GM12878 (cell line): ENCODE results near the gene IFT22. TPM values are rescaled to one million over a fixed set of nuclear protein-coding genes. Genes with fewer than 3 reads are reported as not detected.

Experiments used
- ATAC-seq: fragments of 200-7000 bp; cut with Tn5 transposase; 3 replicates; pipeline ENCODE4 v1.9.1; 2020; ENCODE audit warnings: mild to moderate bottlenecking, moderate library complexity
- BruUV-seq: library from RNA; stranded (reverse); fragments of 400-500 nt; replicated peaks from 2 replicates; lab custom pipeline; 2021; lab: Mats Ljungman, UMichigan
- CTCF ChIA-PET: fragments of 300-600 bp; sonication (Branson Sonifier 250); formaldehyde crosslinking; extraction: SDS; loops from one replicate; lab custom pipeline; 2021; ENCODE audit warnings: inconsistent platforms; lab: Yijun Ruan, JAX
- POLR2A ChIA-PET: fragments of 350-600 bp; formaldehyde crosslinking; extraction: SDS; loops from one replicate; lab custom pipeline; 2021; ENCODE audit warnings: inconsistent platforms; lab: Charles Lee
- RAD21 ChIA-PET: fragments of 300-600 bp; sonication (Branson Sonifier 250); formaldehyde crosslinking; loops from one replicate; lab custom pipeline; 2023; ENCODE audit warnings: antibody characterized with exemption; ENCODE audit not compliant: unreplicated experiment; lab: Charles Lee
- SMC1A ChIA-PET: fragments of 300-600 bp; sonication (Branson Sonifier 250); formaldehyde crosslinking; loops from one replicate; lab custom pipeline; 2023; ENCODE audit not compliant: unreplicated experiment, uncharacterized antibody; lab: Charles Lee
- DNase-seq: peaks from one replicate; pipeline ENCODE4 v3.0.0-alpha.2; 2011; ENCODE audit warnings: low read depth, low spot score
- FAIRE-seq: peaks from 3 replicates; lab custom pipeline; 2011; peaks lifted over from hg19 to GRCh38; lab: Jason Lieb, UNC
- H2AFZ ChIP-seq: 2 replicates; pipeline ENCODE4 v1.6.0; 2011; ENCODE audit warnings: low read depth, low read length, control low read depth; ENCODE audit not compliant: control insufficient read depth
- H3K27ac ChIP-seq: 2 replicates; pipeline ENCODE4 v1.5.1; 2011; ENCODE audit warnings: control low read depth; ENCODE audit not compliant: control insufficient read depth, insufficient read depth
- H3K27me3 ChIP-seq, 2 experiments: replicated peaks in 1 of 2; 2 replicates each; pipeline versions ENCODE4 v1.6.0 to v1.6.1; 2011; ENCODE audit warnings: low read length in 1 of 2; ENCODE audit not compliant: control insufficient read depth in 2 of 2, insufficient read depth in 2 of 2
- H3K36me3 ChIP-seq, 2 experiments: 2 replicates each; pipeline ENCODE4 v1.5.1; 2011; ENCODE audit warnings: low read length in 1 of 2; ENCODE audit not compliant: control insufficient read depth in 2 of 2, insufficient read depth in 2 of 2
- H3K4me1 ChIP-seq: 2 replicates; pipeline ENCODE4 v1.6.1; 2011; ENCODE audit warnings: mild to moderate bottlenecking, low read length, moderate library complexity, mixed read lengths; ENCODE audit not compliant: control insufficient read depth, insufficient read depth
- H3K4me2 ChIP-seq: 2 replicates; pipeline ENCODE4 v1.6.0; 2011; ENCODE audit warnings: control low read depth; ENCODE audit not compliant: control insufficient read depth, insufficient read depth
- H3K4me3 ChIP-seq: fragments of 200-600 bp; sonication (generic); 2 replicates; pipeline ENCODE4 v1.5.1; 2016
- H3K79me2 ChIP-seq: 2 replicates; pipeline ENCODE4 v1.6.0; 2011; ENCODE audit warnings: low read length; ENCODE audit not compliant: control insufficient read depth, insufficient read depth
- H3K9ac ChIP-seq: 2 replicates; pipeline ENCODE4 v1.8.0; 2011; ENCODE audit warnings: low read length, control low read depth, mixed read lengths; ENCODE audit not compliant: control insufficient read depth, insufficient read depth
- H3K9me3 ChIP-seq: replicated peaks from 3 replicates; pipeline ENCODE4 v1.5.1; 2011; ENCODE audit warnings: mild to moderate bottlenecking, low read length; ENCODE audit not compliant: control insufficient read depth, insufficient read depth
- H4K20me1 ChIP-seq: 2 replicates; pipeline ENCODE4 v1.6.0; 2011; ENCODE audit not compliant: control insufficient read depth, insufficient read depth
- BCL11A ChIP-seq: IDR thresholded peaks from 2 replicates; pipeline ENCODE4 v1.6.1; 2011; ENCODE audit warnings: low read depth, low read length
- MXI1 ChIP-seq: fragments of 150-350 bp; IDR thresholded peaks from 2 replicates; pipeline ENCODE4 v1.6.1; 2011; ENCODE audit warnings: low read depth, mild to moderate bottlenecking, inconsistent platforms, low read length, improper control_type of control experiment
- NFYA ChIP-seq: IDR thresholded peaks from 2 replicates; pipeline ENCODE4 v1.6.1; 2011; ENCODE audit warnings: low read depth, mild to moderate bottlenecking, low read length, improper control_type of control experiment, borderline replicate concordance
- RUNX3 ChIP-seq: IDR thresholded peaks from 2 replicates; pipeline ENCODE4 v1.6.1; 2012; ENCODE audit warnings: low read length, inconsistent platforms
- SPI1 ChIP-seq: IDR thresholded peaks from 2 replicates; pipeline ENCODE4 v1.6.1; 2011; ENCODE audit warnings: low read depth, mild to moderate bottlenecking, low read length, moderate library complexity, borderline replicate concordance; ENCODE audit not compliant: insufficient read depth
- WGBS: methylation state at CpG from one replicate; pipeline ENCODE4 v1.1.6; 2016; ENCODE audit warnings: low lambda C conversion rate; ENCODE audit not compliant: insufficient replicate concordance, insufficient coverage; ENCODE audit errors: missing lambda C conversion rate; 5-methylcytosine and 5-hydroxymethylcytosine counted together
- in situ Hi-C: fragments of 300-500 bp; cut with MboI; formaldehyde crosslinking; loops from 9 replicates; pipeline ENCODE4 v1.14.3; 2018; ENCODE audit warnings: mixed read lengths
- intact Hi-C: fragments of 100-400 bp; cut with micrococcal nuclease; formaldehyde crosslinking; loops from one replicate; pipeline ENCODE4 v1.14.2; 2022; ENCODE audit not compliant: unreplicated experiment
- polyA plus RNA-seq, 11 experiments: library from polyadenylated mRNA; depleted of rRNA in 4 of 11; unstranded in 6 of 11; stranded (reverse) in 5 of 11; fragments of >200 nt; fragmentation: Nextera tagmentation in 4 of 11; fragmentation: Illumina TruSeq in 1 of 11; extraction: Ambion mirVana in 4 of 11; extraction: Trizol in 1 of 11; gene quantifications; 1 replicate in 1 of 11; 2 replicates in 10 of 11; pipeline versions ENCODE4 v1.2.1 to v1.2.3, GENCODE V29; 2011 to 2016; ENCODE audit warnings: inconsistent platforms in 2 of 11, missing spikeins in 2 of 11, low read depth in 1 of 11
- total RNA-seq, 4 experiments: library from RNA; depleted of rRNA in 3 of 4; stranded (reverse); fragments of >200 nt in 3 of 4; fragmentation: Illumina TruSeq in 1 of 4; extraction: Trizol in 1 of 4; gene quantifications; 2 replicates each; pipeline versions ENCODE4 v1.2.1 to v1.2.3, GENCODE V29; 2013 to 2021

The IFT22 gene
- total and polyA plus RNA-seq, 10 of the 15 experiments (the other 5 are each of a cell fraction or from before 2014, with no cell fraction given), result 10.1 to 25.7 (median 19.0) TPM

DNA sequence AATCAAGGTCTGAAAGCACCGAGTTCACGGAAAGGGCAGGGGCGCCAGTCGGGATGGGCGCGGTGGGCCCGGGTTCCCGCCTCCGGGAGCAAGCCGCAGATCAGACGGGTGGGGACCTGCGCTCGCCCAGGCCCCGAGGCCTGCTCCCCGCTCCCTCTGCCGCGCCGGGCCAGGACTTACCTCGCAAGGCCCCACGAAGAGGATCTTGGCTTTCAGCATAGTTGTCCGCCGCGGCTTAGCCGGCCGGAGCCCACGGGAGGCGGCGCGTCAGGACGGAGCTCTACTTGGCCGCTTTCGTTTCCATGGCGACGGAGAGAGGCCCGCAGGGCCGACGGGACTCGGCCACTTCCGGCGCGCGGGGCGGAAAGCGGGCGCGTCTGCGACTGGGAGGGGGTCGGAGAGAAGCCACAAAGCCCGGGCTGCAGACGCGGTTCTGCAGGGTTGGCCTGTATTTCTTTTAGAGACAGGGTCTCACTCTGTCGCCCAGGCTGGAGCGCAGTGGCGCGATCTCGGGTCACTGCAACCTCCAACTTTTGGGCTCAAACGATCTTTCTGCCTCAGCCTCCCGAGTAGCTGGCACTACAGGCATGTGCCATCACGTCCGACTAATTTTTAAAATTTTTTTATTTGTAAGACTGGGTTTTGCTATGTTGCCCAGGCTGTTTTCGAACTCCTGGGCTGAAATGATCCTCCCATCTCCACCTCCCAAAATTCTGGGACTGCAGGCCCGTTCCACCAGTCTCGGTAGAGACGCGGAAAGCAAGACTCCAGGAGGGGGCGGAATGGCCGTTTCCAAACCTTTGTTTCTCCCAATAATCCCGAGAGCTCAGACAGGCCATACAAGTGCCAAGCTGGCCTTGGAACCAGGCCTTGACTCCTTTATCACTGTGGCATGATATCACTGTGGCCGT lies at the start of gene IFT22 (continued):
- TF ChIP-seq NFYA (no peak), MXI1 (0 out of 2 replicates have a peak, but pooled peaks have one; percentile 41)

GRCh38 chr7:101370836-101371235 lies 49.2 kb upstream of the IFT22 start:
- 0% methylated on average over 5 of the region's 5 CpGs for WGBS
- Histone ChIP-seq H3K4me3 (no peak overlapping the region), H3K27me3 (peaks cover 3 to 4% of the 10 kb centered on the region in 2 experiments; a peak in 2 of 4 replicates), H3K79me2 (no peaks in the 10 kb centered on the region), H3K9ac (no peak overlapping the region), H3K4me1 (no peaks in the 10 kb centered on the region), H3K9me3 (no peaks in the 10 kb centered on the region), H3K4me2 (no peak overlapping the region), H2AFZ (no peak overlapping the region), H3K36me3 (no peaks in the 10 kb centered on the region), H3K27ac (no peak overlapping the region)
- ChIA-PET SMC1A (no interaction called here), CTCF (no interaction called here), RAD21 (no interaction called here), POLR2A (no interaction called here)
- intact Hi-C loops, result no loop called here
- DNase-seq (no peak), ATAC-seq (no peak)
- TF ChIP-seq BCL11A (no peak), RUNX3 (0 out of 2 replicates have a peak, but pooled peaks have one; percentile 27), SPI1 (0 out of 2 replicates have a peak, but pooled peaks have one; percentile 3)
- TF ChIP-seq, all 136 proteins: peak for 2
- FAIRE-seq, result no peak
- no TSS peak for BruUV-seq
- no peaks in the 10 kb centered on the region for H4K20me1 ChIP-seq
- in situ Hi-C loops, result loop anchor here (25.0 kb wide), 1 partner anchor 891 kb away; no protein-coding TSS in a partner anchor
